NCI-H2196 treated with DMSO at 0.1 percent for 48 hours (cell line): ENCODE data around the gene GATAD1.
A peak's percentile ranks its signal among the peaks of the same experiment; 100 is the strongest.
"Not testable (repeated sequence)": the region's sequence is repeated elsewhere in the genome, so short reads cannot be mapped to it uniquely, and the experiment has no call there.

Experiments
- DNase-seq: peaks from one replicate; lab custom pipeline; 2025; ENCODE audit not compliant: unreplicated experiment; lab: John Stamatoyannopoulos, UW

GATAD1 gene, protein sequence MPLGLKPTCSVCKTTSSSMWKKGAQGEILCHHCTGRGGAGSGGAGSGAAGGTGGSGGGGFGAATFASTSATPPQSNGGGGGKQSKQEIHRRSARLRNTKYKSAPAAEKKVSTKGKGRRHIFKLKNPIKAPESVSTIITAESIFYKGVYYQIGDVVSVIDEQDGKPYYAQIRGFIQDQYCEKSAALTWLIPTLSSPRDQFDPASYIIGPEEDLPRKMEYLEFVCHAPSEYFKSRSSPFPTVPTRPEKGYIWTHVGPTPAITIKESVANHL

DNA sequence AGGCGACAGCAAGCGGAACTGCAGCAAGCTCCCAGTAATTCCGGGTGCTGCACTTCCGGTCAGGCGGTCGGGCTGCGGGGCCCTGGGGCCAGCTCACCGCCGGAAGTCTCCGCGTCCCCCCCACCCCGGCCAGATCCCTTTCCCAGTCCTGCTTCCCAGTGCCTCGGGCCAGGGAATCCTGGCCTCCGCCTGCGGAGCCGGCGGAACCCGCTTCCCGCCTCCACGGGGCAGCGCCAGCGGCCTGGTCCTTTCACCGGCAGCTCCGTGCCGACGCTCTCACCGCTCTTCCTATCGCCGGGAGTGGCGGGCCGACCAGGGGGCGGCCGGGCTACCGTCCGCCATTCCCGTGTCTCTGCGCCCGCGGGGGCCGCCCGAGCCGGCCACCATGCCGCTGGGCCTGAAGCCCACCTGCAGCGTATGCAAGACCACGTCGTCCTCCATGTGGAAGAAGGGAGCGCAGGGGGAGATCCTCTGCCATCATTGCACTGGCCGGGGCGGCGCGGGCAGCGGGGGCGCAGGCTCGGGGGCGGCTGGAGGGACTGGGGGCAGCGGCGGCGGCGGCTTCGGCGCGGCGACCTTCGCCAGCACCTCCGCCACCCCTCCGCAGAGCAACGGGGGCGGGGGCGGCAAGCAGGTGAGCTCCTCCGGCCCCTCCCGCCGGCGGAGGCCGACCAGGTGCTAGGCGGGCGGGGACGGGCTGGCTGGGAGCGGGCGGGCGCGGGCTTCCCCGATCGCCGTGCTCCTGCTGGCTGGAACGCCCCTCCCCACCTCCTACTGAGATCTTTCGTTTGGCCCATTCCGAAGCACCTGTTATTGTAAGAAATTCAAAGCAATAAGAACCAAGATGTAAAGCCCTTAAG lies at the start of gene GATAD1:
TSS of gene GATAD1 (plus strand) at position 138 of the 860 bp plus-strand sequence. CDS start at position 386, 248 bp downstream.
- peak; percentile 97 for DNase-seq

DNA sequence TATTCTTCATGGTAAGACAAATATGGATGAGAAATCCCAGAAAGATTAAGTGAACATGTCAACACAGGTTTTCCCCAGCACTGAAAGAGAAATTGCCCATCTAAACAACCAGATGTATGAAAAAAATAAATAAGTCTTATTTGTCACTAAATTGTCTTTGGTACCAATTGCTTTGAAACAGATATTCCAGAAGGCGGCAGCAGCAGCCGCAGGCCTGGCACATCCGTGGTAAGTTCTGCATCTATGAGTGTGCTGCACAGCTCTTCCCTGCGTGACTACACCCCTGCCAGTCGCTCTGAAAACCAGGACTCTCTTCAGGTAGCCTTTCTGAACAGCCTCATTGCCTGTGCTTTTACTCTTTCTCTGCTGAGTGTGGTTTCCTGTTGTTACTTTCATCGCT lies 49.7 kb upstream of the GATAD1 start:
- no peak for DNase-seq

DNA sequence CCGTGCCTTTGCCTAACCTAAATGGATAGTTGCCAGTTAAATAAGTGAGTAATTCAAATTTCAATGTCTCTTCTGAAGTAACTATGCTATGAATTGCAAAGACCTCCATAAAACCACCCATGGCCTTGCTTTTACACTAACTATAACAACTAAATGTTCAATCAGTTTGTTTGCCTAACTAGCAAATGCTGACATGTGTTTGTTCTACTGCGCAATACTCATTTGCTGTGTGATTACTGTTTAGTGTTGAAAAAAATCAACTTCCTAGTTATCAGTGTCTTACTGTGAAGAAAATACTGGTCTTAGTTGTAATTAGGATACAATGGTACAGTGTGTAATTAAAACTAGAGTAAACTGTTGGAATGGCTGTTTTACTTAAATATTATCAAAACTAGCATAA lies 47.3 kb upstream of the GATAD1 start:
- no peak for DNase-seq

DNA sequence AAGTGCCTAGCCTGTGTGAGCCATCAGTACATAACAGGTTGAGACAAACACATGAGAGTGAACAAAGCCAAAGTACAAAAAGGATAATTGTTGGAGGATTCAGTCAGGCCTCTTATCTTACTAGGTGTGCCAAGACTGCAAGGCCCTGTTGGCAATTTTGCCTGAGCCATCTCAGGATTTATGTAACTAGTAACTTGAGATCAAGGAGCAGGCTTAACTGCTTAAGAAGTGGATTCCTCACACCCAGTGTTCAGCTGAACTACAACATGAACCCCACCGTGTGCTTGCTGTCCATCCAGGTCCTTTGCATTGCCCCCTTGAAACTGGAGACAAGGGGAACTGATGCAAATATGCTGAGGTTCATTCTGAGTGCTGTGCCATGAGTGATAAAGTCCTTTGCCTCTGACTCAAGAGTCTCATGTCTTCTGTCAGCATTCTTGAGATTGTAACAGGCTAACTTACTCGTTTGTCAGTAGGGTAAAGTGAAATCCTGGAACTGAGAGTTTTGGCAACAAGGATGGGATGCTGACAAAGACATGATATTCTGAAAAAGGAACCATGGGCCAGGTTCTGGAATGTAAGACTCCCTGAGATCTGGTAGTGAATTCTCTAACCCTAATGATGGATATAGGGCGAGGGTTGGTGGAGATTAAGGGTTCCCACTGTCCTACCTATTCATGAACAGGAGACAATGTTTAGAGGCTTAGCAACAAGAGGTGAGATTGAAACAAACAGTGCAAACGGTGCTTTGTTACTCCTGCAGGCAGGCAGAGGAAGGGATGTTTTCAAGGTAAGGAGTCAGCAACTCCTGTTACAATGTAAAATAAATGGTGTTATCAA lies 44.1 kb upstream of the GATAD1 start:
- DNase-seq: peak; percentile 15

DNA sequence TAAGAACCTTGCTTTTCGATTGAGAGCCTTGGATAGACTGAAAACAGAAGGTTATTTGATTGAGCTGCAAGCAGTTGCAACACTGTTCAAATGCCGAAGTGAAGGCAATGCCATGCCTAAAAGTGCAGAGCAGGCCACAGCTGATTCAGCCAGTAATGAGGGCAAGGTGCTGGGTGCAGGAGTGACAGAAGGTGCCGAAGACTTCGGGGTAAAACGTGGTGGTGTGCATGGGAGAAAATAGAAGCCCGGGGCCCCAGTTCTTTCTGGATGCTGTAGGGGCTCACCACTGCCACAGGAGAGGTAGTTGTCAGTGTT lies 43.6 kb upstream of the GATAD1 start:
- no peak for DNase-seq

DNA sequence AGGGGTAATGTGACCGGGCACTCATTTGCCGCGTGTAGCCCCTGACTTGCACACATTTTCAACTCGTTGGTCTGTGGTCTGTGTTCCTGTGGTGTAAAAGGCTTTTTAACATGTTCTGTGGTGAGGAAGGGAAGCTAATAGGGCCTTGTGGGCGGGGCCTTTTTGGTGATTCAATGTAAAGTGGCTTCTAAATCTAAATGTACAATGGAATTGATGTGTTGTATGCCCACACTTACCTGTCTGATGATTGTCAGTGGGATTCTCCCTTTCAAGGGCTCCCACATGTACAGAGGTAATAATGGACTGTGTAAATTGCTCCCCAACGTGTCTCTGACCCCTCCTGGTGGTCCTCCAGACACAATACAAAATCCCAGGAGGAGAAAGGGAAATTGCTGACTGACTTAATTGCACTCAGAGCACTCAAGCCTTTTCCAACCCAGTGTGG lies 43.1 kb upstream of the GATAD1 start:
- DNase-seq: no peak

DNA sequence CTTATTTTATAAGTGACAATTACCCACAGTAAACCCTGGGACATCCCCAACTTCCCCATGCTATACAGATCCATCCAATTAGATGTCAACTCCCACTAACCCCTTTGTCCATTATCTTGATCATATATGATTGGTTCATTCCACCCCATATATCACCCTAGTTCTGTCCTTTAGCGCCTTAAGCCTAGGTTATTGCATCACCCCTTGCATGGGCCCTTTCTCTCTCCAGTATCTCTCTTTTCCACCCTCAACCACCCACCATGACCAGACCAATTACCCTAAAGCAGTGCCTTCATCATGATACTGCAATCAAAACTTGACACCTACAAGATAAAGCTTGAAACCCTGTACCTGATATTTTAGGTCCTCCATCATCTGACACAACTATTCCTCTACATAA lies 37.9 kb upstream of the GATAD1 start:
- DNase-seq: no peak

DNA sequence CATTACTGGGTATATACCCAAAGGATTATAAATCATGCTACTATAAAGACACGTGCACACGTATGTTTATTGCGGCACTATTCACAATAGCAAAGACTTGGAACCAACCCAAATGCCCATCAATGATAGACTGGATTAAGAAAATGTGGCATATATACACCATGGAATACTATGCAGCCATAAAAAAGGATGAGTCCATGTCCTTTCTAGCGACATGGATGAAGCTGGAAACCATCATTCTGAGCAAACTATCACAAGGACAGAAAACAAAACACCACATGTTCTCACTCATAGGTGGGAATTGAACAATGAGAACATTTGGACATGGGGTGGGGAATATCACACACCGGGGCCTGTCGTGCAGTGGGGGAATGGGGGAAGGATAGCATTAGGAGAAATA lies 37.1 kb upstream of the GATAD1 start:
- DNase-seq: not testable (repeated sequence)

DNA sequence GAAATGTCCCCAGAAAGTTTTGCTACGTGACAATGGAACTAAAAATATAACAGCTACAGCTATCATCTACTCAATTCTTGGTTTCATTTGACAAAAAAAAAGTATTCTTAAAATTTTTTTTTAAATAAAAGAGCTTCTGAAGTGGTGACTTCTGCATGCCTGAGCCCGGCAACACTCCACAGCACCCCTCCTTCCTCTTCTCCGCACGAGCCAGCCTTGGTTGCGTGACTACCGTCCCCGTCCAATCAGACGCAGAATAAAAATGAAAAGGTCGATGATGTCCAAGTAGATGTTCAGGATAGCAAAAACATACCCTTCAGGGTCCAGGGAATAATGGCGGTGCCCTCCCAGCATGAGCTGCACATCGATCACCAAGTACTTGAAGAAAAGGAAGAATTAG lies 34.5 kb upstream of the GATAD1 start:
- DNase-seq: no peak

DNA sequence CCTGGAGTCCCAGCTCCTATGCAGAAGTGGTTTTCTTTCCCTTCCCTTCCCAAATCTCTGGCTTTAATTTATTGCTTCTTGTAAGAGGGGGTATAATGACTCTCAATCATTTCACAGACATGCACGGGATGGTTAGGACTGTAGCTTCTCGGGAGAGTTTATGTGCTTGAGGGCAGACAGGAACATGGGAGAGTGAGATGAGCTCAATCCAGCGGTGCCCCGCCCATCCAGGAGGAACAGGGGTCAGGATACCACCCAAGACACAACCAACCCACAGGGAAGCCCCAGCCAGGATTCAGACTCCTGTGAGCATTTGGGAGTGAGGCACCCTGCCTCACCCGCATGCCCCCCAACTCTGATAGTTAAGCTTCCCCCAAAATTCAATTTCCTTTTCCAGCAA lies 33.7 kb upstream of the GATAD1 start:
- DNase-seq: no peak

DNA sequence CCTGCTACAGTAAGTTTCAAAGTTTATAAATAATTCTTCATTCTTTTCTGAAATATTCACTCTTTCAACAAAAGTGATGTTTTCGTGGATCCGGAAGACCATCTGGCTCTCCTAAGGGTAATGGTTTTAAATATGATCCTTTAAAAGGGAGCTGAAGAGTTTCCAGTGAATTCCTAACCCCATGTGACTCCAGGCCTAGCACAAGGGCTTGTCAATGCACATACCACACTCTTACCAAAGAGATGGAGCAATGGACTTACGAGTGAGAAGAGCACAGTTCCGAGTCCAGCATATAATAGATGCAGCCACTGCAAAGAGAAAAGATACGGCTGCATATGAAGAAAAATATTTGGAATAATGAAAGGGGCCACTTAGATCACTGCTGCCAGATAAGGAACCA lies 32.1 kb upstream of the GATAD1 start:
- no peak for DNase-seq

DNA sequence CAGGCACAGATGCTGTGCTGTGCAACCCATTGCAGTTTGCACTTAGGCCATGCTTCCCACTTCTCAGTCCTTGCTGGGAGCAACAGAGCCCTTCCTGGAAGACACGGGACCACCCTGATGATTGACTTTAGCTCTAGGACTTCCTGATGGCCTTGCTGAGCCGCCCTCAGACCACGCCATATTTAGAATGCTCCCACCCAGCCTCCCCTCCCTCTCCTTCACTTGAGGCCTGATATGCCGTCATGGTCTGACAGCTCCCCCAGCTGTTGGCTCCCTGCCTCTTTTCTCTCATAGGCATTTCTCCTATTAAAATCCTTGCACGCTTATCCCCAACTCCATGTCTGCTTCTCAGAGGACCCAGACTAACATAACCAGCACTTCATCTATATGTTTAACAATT lies 29.4 kb upstream of the GATAD1 start:
- DNase-seq: no peak

DNA sequence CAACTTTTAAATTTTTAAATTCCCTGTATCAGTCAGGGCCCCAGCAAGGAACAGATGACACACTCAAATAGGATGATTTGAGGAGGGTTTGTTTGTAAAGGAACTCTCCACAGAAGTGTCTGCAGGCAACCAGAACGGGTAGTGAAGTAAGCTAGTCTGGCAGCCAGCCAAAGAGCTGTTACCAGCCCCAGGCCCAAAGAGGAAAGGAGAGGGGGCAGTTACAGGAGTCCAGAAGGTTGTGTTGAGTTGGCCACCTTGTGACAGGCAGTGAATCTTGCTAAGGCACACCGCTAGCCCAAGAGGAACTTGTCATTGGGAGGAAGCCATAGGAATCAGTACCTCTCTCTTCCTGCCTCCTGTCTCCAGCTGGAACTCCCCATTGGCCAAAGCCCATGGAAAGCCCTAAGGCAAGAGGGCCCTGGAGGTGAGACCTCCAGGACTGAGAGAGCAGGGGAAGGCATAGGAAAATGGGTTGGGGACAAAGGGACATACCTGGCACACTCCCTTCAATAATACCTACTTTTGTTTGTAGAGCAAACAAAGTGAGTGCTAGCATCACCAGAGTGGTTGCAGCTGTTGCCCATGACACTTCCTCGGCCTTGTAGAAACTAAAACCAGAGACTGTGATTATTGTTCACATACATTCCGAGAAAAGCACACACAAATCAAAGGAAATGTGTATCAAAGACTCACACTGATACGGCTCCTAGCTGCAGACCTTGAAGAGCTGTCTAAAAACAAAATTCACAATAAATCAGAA lies 25.4 kb upstream of the GATAD1 start:
- DNase-seq: peak; percentile 77

DNA sequence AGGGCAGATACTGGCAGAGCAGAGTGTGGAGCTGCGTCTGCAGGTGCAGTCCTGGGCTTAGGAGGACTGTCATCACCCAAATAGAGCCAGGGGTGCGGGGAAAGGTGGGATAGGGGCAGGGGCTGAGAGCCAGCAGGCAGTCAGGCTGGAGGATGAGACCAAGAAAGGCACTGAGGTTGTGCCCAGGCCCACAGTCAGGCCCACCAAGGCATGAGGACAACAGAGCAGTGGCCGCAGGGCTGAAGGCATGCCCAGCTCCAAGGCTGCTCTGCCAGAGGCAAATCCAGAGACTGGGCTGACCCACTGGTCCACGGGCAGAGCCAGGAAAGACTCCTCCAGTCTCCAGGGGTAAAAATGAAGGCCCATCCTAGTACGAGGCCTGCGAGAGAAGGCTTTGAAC lies 24.4 kb upstream of the GATAD1 start:
- no peak for DNase-seq

DNA sequence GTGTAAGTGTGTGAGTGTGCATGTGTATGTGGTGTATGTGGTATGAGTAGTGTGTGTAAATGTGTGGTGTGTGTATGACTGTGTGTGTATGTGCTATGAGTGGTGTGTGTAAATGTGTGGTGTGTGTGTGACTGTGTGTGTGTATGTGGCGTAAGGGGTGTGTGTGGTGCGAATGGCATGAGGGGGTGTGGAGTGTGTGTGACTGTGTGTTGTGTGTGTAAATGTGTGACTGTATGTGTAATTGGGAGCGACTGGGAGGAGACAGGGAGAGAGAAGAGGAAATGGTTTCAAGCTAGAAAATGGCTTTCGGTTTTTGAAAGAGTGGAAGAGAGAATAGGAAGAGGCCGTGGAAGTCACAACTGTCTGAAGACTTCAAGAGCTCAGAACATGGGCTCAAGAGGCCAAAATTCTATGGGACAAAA lies 23.6 kb upstream of the GATAD1 start:
- DNase-seq: no peak

DNA sequence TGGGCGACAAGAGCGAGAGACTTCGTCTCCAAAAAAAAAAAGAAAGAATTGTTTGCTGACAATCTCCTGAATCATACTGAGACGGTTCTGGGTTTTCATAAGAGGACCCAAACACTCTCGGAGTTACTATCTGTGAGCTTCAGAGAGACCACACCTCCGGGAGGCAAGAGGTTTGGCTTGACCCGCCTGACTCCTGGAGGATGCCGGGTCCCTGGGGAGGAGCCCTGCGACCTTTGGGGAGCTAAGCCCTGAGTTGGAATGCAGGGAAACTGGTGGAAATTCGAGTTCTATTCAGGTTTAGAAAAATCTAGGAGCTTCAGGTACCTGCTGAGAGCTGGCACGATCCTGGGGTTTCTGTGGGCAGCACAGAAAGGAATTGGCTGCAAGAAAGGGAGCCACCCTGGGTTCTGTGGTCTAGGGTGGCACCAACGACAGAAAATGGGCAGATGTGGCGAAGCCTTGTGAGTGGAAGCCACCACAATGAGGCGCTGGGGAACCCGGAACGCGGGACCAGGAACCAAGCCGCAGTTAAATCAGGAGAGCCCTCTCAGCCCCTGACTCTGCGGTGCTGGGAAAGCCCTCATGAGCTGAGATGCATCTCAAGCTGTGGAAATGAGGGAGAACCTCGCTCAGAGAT lies 21.9 kb upstream of the GATAD1 start:
- DNase-seq: no peak

DNA sequence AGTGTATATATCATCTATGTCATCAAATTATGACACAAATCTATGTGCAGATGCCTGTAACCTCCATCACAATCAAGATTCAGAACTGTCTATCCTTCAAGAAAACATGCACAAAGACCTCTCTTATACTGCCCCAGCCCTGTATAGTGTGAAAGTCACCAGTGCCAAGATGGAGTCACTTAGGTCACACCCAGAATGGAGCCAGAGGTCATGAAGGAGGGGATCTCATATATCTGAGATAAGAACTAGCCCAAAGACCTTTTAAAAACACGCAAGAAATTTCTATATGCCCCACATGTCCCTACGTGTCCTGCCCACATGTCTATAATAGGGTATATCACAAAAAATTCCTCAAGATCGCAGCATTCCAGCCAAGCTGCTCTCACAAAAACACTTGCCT lies 20.1 kb upstream of the GATAD1 start:
- DNase-seq: no peak

DNA sequence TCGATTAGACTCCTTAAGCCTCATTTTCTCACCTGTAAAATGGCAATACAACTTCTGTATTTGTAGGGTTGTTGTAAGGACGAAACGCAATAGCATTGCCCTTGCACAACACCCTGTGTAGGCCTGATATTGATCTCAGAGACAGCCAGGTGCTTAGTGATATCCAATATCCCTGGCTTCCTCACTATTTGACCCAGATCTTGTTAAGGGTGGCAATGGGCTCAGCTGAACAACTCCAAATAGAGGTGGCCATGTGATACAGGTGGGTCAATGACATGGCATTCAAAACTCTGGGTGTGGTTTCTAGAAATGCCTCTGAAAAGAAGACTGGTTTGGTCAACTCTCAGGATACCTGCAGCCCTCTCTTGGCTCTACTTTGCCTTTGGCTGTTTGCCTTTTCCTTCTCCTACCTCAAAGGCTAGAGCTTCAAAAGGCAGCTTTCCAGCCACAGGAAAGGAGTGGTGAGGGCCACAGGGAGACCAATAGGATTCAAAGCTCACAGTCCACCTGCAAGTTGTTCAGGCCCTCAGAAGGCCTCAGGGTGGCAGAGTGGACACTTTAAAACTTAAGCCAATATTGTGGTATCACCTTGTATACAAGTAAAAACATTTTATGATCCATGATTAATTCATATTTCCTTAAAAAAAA lies 14.9 kb upstream of the GATAD1 start:
- peak; percentile 74 for DNase-seq

DNA sequence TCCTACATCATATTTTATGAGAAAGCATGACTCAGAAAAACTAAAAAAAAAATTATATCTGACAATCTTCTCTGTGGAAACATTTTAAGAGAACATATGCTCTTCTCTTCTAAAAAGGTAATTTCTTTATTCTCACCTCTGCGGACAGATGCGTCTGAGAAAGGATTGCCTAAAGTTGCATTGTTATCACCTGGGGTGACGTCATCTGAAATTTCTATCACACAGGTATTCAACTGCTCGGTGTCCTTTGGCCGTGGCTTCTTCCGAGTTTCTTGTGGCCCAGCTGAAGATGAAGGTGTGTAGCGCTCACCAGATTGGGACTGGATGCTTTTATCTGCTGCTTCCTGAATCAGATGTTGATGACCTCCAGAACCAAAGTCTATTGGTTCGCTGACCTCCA lies 14.3 kb upstream of the GATAD1 start:
- no peak for DNase-seq

DNA sequence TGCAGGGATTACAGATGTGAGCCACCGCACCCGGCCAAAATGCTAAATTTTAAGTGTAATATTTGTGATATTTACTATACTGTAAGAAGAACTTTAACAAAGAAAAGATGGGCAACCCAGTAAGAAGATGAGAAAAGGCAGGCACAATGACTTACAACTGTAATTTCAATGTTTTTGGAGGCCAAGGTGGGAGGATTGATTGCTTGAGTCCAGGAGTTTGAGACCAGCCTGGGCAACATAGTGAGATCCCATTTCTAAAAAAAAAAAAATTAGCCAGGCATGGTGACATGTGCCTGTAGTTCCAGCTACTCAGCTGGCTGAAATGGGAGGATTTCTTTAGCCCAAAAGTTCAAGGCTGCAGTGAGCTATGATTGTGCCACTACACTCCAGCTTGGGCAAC lies 11.7 kb upstream of the GATAD1 start:
- DNase-seq: no peak
